ENCODE data around the gene BEND3. TPM values are rescaled to one million over a fixed set of nuclear protein-coding genes. Genes with fewer than 3 reads are reported as not detected.

The BEND3 gene
- total RNA-seq, 3 donors from 2014 or later, result 3.6 to 6.7 (median 5.3) TPM

GRCh38 chr6:107083921-107084320 is 31.4 kb downstream of the BEND3 start:
- no peak for ATAC-seq
- intact Hi-C loops (cut with DNase I, micrococcal nuclease), result no loop called here
- no peak for TF ChIP-seq CTCF (IDR thresholded peaks at IDR 0.05)
- Histone ChIP-seq H3K9me3 (no peaks in the 10 kb centered on the region), H3K4me3 (no peak overlapping the region), H3K4me1 (ENCODE audit: low read depth) (no peaks in the 10 kb centered on the region), H3K36me3 (ENCODE audit: low read depth) (no peaks in the 10 kb centered on the region)
- no peak for DNase-seq

- TF ChIP-seq CTCF (IDR thresholded peaks at IDR 0.05), result no peak
- DNase-seq (no peak), ATAC-seq (no peak)
- intact Hi-C loops (cut with DNase I, micrococcal nuclease), result no loop called here
- H3K9me3 ChIP-seq, result no peaks in the 10 kb centered on the region
- H3K4me3 ChIP-seq, result no peak overlapping the region
- no peaks in the 10 kb centered on the region for H3K36me3 ChIP-seq (ENCODE audit: low read depth)
- no peaks in the 10 kb centered on the region for H3K4me1 ChIP-seq (ENCODE audit: low read depth)
These were observed 32.1 kb downstream of the BEND3 start for GRCh38 chr6:107083047-107083768.

- intact Hi-C loops (cut with DNase I, micrococcal nuclease), result no loop called here
- no peaks in the 10 kb centered on the region for H3K4me1 ChIP-seq (ENCODE audit: low read depth)
- no peaks in the 10 kb centered on the region for H3K36me3 ChIP-seq (ENCODE audit: low read depth)
- TF ChIP-seq CTCF (IDR thresholded peaks at IDR 0.05), result no peak
- ATAC-seq (no peak), DNase-seq (no peak)
- H3K9me3 ChIP-seq, result no peaks in the 10 kb centered on the region
- no peak overlapping the region for H3K4me3 ChIP-seq
These were observed 33.3 kb downstream of the BEND3 start for GRCh38 chr6:107082045-107082444.

GRCh38 chr6:107080036-107080435 is 35.3 kb downstream of the BEND3 start:
- intact Hi-C loops (cut with DNase I, micrococcal nuclease), result no loop called here
- no peak overlapping the region for H3K4me3 ChIP-seq
- H3K4me1 ChIP-seq (ENCODE audit: low read depth), result no peaks in the 10 kb centered on the region
- H3K36me3 ChIP-seq (ENCODE audit: low read depth), result no peaks in the 10 kb centered on the region
- TF ChIP-seq CTCF (IDR thresholded peaks at IDR 0.05), result no peak
- no peaks in the 10 kb centered on the region for H3K9me3 ChIP-seq
- DNase-seq, result no peak
- no peak for ATAC-seq

- H3K4me1 ChIP-seq (ENCODE audit: low read depth), result no peaks in the 10 kb centered on the region
- intact Hi-C loops (cut with DNase I, micrococcal nuclease), result no loop called here
- H3K36me3 ChIP-seq (ENCODE audit: low read depth), result no peaks in the 10 kb centered on the region
- H3K9me3 ChIP-seq, result no peaks in the 10 kb centered on the region
- TF ChIP-seq CTCF (IDR thresholded peaks at IDR 0.05), result no peak
- no peak for ATAC-seq
- DNase-seq, result no peak
- no peak overlapping the region for H3K4me3 ChIP-seq
These were observed 35.9 kb downstream of the BEND3 start for GRCh38 chr6:107079429-107079828.

- TF ChIP-seq CTCF (IDR thresholded peaks at IDR 0.05), result no peak
- intact Hi-C loops (cut with DNase I, micrococcal nuclease), result no loop called here
These were observed 37.6 kb downstream of the BEND3 start for GRCh38 chr6:107077710-107078109.

More at GRCh38 chr6:107077710-107078109, 37.6 kb downstream of the BEND3 start:
- no peak for DNase-seq
- H3K4me3 ChIP-seq, result no peak overlapping the region
- H3K9me3 ChIP-seq, result no peaks in the 10 kb centered on the region
- no peak for ATAC-seq
- H3K36me3 ChIP-seq (ENCODE audit: low read depth), result no peaks in the 10 kb centered on the region
- H3K4me1 ChIP-seq (ENCODE audit: low read depth), result peaks cover 5% of the 10 kb centered on the region
